Osteoblast (primary cell): ENCODE data around the gene SPATS2. TPM values are rescaled to one million over a fixed set of nuclear protein-coding genes. Genes with fewer than 3 reads are reported as not detected.
"Not testable (repeated sequence)": the region's sequence is repeated elsewhere in the genome, so short reads cannot be mapped to it uniquely, and the experiment has no call there.

ENCODE experiments used
- DNase-seq: peaks from one replicate; pipeline ENCODE4 v3.0.0; 2011; ENCODE audit warnings: low spot score, mixed read lengths; ENCODE audit not compliant: insufficient read length; ENCODE audit errors: missing footprints
- H2AFZ ChIP-seq: 2 replicates; pipeline ENCODE4 v1.6.0; 2011; ENCODE audit warnings: mild to moderate bottlenecking, low read length
- H3K27ac ChIP-seq: 2 replicates; pipeline ENCODE4 v1.5.1; 2011; ENCODE audit warnings: mild to moderate bottlenecking, low read depth, low read length, moderate library complexity
- H3K27me3 ChIP-seq: 2 replicates; pipeline ENCODE4 v1.6.0; 2012; ENCODE audit warnings: mild to moderate bottlenecking, control low read depth, inconsistent platforms, low read length, moderate library complexity; ENCODE audit not compliant: insufficient read depth
- H3K36me3 ChIP-seq: 2 replicates; pipeline ENCODE4 v1.5.1; 2011; ENCODE audit warnings: mild to moderate bottlenecking, low read length, control low read depth, moderate library complexity; ENCODE audit not compliant: insufficient read depth
- H3K4me1 ChIP-seq: 2 replicates; pipeline ENCODE4 v1.5.1; 2011; ENCODE audit warnings: mild to moderate bottlenecking, low read length, control low read depth, moderate library complexity; ENCODE audit not compliant: insufficient read depth
- H3K4me2 ChIP-seq: 2 replicates; pipeline ENCODE4 v1.6.0; 2011; ENCODE audit warnings: mild to moderate bottlenecking, low read length; ENCODE audit not compliant: insufficient read depth
- H3K4me3 ChIP-seq: fragments of 200-600 bp; sonication (generic); 3 replicates; pipeline ENCODE4 v1.5.1; 2012; ENCODE audit warnings: mild to moderate bottlenecking, low read length, inconsistent platforms; ENCODE audit not compliant: insufficient read depth
- H3K79me2 ChIP-seq: 2 replicates; pipeline ENCODE4 v1.6.0; 2012; ENCODE audit warnings: mild to moderate bottlenecking, low read length, control low read depth, inconsistent platforms; ENCODE audit not compliant: insufficient read depth
- H3K9me3 ChIP-seq: 2 replicates; pipeline ENCODE4 v1.5.1; 2011; ENCODE audit warnings: low read depth, low read length, control low read depth
- H4K20me1 ChIP-seq: 2 replicates; pipeline ENCODE4 v1.6.0; 2012; ENCODE audit warnings: mild to moderate bottlenecking, low read length, control low read depth; ENCODE audit not compliant: insufficient read depth
- CTCF ChIP-seq: IDR thresholded peaks from 2 replicates; pipeline ENCODE4 v1.5.1; 2011; ENCODE audit warnings: mild to moderate bottlenecking, low read depth, low read length, moderate library complexity; ENCODE audit errors: extremely low read depth
- total RNA-seq: library from RNA; depleted of rRNA; stranded (reverse); fragments of >200 nt; gene quantifications from 2 replicates; pipeline ENCODE4 v1.2.3, GENCODE V29; 2012

The SPATS2 gene
- total RNA-seq, 1 donor: 25.7 TPM

DNA sequence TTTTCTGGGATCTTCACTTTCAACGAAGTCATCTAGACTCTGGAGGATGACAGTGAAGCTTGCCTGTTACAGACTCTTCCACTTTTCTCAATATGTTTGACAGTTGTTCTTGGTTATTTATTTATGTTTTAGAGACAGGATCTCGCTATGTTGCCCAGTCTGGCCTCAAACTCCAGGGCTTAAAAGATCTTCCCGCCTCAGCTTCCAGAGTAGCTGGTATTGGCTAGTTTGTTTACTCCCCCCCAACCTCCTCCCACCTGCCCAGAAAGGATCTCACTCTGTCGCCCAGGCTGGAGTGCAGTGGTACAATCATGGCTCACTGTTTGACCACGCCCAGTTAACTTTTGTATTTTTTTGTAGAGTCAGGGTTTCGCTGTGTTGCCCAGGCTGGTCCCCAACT is 3.3 kb downstream of the SPATS2 start:
- H3K9me3 ChIP-seq: no peaks in the 10 kb centered on the region
- DNase-seq: no peak
- H4K20me1 ChIP-seq: peaks cover 41% of the 10 kb centered on the region
- H3K27ac ChIP-seq: no peak overlapping the region
- peaks cover 23% of the 10 kb centered on the region for H3K4me1 ChIP-seq
- TF ChIP-seq CTCF: no peak
- H2AFZ ChIP-seq: no peak overlapping the region
- peaks cover 84% of the 10 kb centered on the region for H3K79me2 ChIP-seq
- no peak overlapping the region for H3K4me2 ChIP-seq
- H3K4me3 ChIP-seq: no peak overlapping the region
- no peaks in the 10 kb centered on the region for H3K27me3 ChIP-seq
- no peaks in the 10 kb centered on the region for H3K36me3 ChIP-seq

GRCh38 chr12:49375406-49375805 is 8.1 kb downstream of the SPATS2 start:
- Histone ChIP-seq H3K4me3 (no peak overlapping the region), H2AFZ (no peak overlapping the region), H3K4me2 (no peak overlapping the region), H3K9me3 (no peaks in the 10 kb centered on the region), H3K4me1 (no peaks in the 10 kb centered on the region), H3K79me2 (peaks cover 80% of the 10 kb centered on the region), H3K36me3 (no peaks in the 10 kb centered on the region), H4K20me1 (peaks cover 38% of the 10 kb centered on the region), H3K27me3 (no peaks in the 10 kb centered on the region), H3K27ac (no peak overlapping the region)
- no peak for DNase-seq
- no peak for TF ChIP-seq CTCF

GRCh38 chr12:49377386-49377785 is 10.1 kb downstream of the SPATS2 start:
- no peak overlapping the region for H3K4me2 ChIP-seq
- H3K9me3 ChIP-seq: no peaks in the 10 kb centered on the region
- H3K4me1 ChIP-seq: no peaks in the 10 kb centered on the region
- no peak overlapping the region for H3K27ac ChIP-seq
- no peaks in the 10 kb centered on the region for H3K27me3 ChIP-seq
- no peak overlapping the region for H3K4me3 ChIP-seq
- no peaks in the 10 kb centered on the region for H3K36me3 ChIP-seq
- DNase-seq: no peak
- peaks cover 77% of the 10 kb centered on the region for H3K79me2 ChIP-seq
- peaks cover 44% of the 10 kb centered on the region for H4K20me1 ChIP-seq
- no peak for TF ChIP-seq CTCF
- no peak overlapping the region for H2AFZ ChIP-seq

GRCh38 chr12:49380184-49380583 is 12.9 kb downstream of the SPATS2 start:
- H4K20me1 ChIP-seq: peaks cover 43% of the 10 kb centered on the region
- H3K27me3 ChIP-seq, DNase-seq: not testable (repeated sequence)

More at GRCh38 chr12:49380184-49380583, 12.9 kb downstream of the SPATS2 start:
- not testable (repeated sequence) for H3K27ac ChIP-seq, H2AFZ ChIP-seq, H3K4me2 ChIP-seq, H3K36me3 ChIP-seq, H3K4me1 ChIP-seq, H3K9me3 ChIP-seq, H3K4me3 ChIP-seq
- H3K79me2 ChIP-seq: peaks cover 73% of the 10 kb centered on the region
